Endothelial cell of umbilical vein (primary cell): ENCODE data around the gene TNPO3. TPM values are rescaled to one million over a fixed set of nuclear protein-coding genes. Genes with fewer than 3 reads are reported as not detected.

Source experiments
- BruUV-seq: library from RNA; stranded (reverse); fragments of 400-500 nt; replicated peaks from 2 replicates; lab custom pipeline; 2021; lab: Mats Ljungman, UMichigan
- CTCF ChIA-PET: fragments of 300-600, 350-600 bp; sonication (Branson Sonifier 250); formaldehyde crosslinking; loops from one replicate; lab custom pipeline; 2021; ENCODE audit warnings: antibody characterized with exemption, inconsistent platforms; lab: Charles Lee
- POLR2A ChIA-PET: fragments of 300-600, 350-600 bp; sonication (Branson Sonifier 250); formaldehyde crosslinking; loops from one replicate; lab custom pipeline; 2021; ENCODE audit warnings: antibody characterized with exemption, inconsistent platforms; lab: Charles Lee
- DNase-seq: peaks from one replicate; pipeline ENCODE4 v3.0.0-alpha.2; 2011; ENCODE audit warnings: low read depth, low spot score
- FAIRE-seq: peaks from 2 replicates; lab custom pipeline; 2011; peaks lifted over from hg19 to GRCh38; lab: Jason Lieb, UNC
- H2AFZ ChIP-seq: 2 replicates; pipeline ENCODE4 v1.6.0; 2012; ENCODE audit warnings: low read depth, low read length, control low read depth, inconsistent platforms
- H3K27ac ChIP-seq: 2 replicates; pipeline ENCODE4 v1.5.1; 2011; ENCODE audit warnings: low read depth, mild to moderate bottlenecking, control low read depth, low read length, moderate library complexity; ENCODE audit not compliant: insufficient read depth
- H3K27me3 ChIP-seq, 2 experiments: 2 replicates each; pipeline versions ENCODE4 v1.6.0 to v1.6.1; 2011; ENCODE audit warnings: low read length in 2 of 2, mixed read lengths in 1 of 2; ENCODE audit not compliant: control insufficient read depth in 2 of 2, insufficient read depth in 2 of 2
- H3K36me3 ChIP-seq, 2 experiments: 2 replicates in 1 of 2; 3 replicates in 1 of 2; pipeline ENCODE4 v1.5.1; 2011; ENCODE audit warnings: low read length in 2 of 2, mild to moderate bottlenecking in 1 of 2, moderate library complexity in 1 of 2; ENCODE audit not compliant: control insufficient read depth in 2 of 2, insufficient read depth in 2 of 2; ENCODE audit errors: extremely low read depth in 1 of 2
- H3K4me1 ChIP-seq: 3 replicates; pipeline ENCODE4 v1.5.1; 2011; ENCODE audit warnings: mild to moderate bottlenecking, low read length; ENCODE audit not compliant: control insufficient read depth, insufficient read depth; ENCODE audit errors: extremely low read depth
- H3K4me2 ChIP-seq: 2 replicates; pipeline ENCODE4 v1.6.1; 2011; ENCODE audit warnings: low read length, control low read depth, mixed read lengths; ENCODE audit not compliant: insufficient read depth
- H3K4me3 ChIP-seq, 3 experiments: fragments of 200-600 bp in 1 of 3; sonication (generic), shearing (Covaris generic) in 1 of 3; replicated peaks in 1 of 3; 2 replicates each; pipeline ENCODE4 v1.5.1; 2011 to 2016; ENCODE audit warnings: control low read depth in 3 of 3, low read length in 3 of 3, mild to moderate bottlenecking in 2 of 3, inconsistent platforms in 1 of 3, low read depth in 1 of 3, moderate library complexity in 1 of 3; ENCODE audit not compliant: insufficient read depth in 1 of 3
- H3K79me2 ChIP-seq: 2 replicates; pipeline ENCODE4 v1.6.0; 2012; ENCODE audit warnings: low read length, inconsistent platforms; ENCODE audit not compliant: control insufficient read depth, insufficient read depth
- H3K9ac ChIP-seq: replicated peaks from 2 replicates; pipeline ENCODE3; 2011; ENCODE audit warnings: low read length, control low read depth; ENCODE audit not compliant: insufficient read depth; ENCODE audit errors: extremely low read depth
- H3K9me1 ChIP-seq: replicated peaks from 3 replicates; pipeline ENCODE4 v1.6.0; 2011; ENCODE audit warnings: mild to moderate bottlenecking, low read length; ENCODE audit not compliant: control insufficient read depth, insufficient read depth; ENCODE audit errors: extremely low read depth
- H3K9me3 ChIP-seq: replicated peaks from 2 replicates; pipeline ENCODE4 v1.5.1; 2012; ENCODE audit warnings: low read length, inconsistent platforms; ENCODE audit not compliant: control insufficient read depth, insufficient read depth
- H4K20me1 ChIP-seq: replicated peaks from 2 replicates; pipeline ENCODE3; 2011; ENCODE audit warnings: mild to moderate bottlenecking, low read length; ENCODE audit not compliant: control insufficient read depth, insufficient read depth; ENCODE audit errors: extremely low read depth
- CTCF ChIP-seq, 2 donors: IDR thresholded peaks; 1 replicate in 1 of 2; 2 replicates in 1 of 2; pipeline ENCODE4 v1.5.1; 2011; ENCODE audit warnings: low read length in 2 of 2, mild to moderate bottlenecking in 2 of 2, moderate library complexity in 2 of 2, control low read depth in 1 of 2, inconsistent platforms in 1 of 2, low read depth in 1 of 2; ENCODE audit not compliant: insufficient read depth in 1 of 2; ENCODE audit errors: extremely low read depth in 1 of 2
- EZH2 ChIP-seq: IDR thresholded peaks from 2 replicates; pipeline ENCODE4 v1.6.1; 2012; ENCODE audit warnings: borderline replicate concordance, low read depth, mild to moderate bottlenecking, moderate library complexity, low read length, inconsistent platforms; ENCODE audit not compliant: severe bottlenecking
- FOS ChIP-seq: IDR thresholded peaks from 2 replicates; pipeline ENCODE4 v1.6.1; 2011; ENCODE audit warnings: mild to moderate bottlenecking, low read length, moderate library complexity, borderline replicate concordance; ENCODE audit not compliant: insufficient read depth
- GATA2 ChIP-seq: IDR thresholded peaks from 2 replicates; pipeline ENCODE4 v1.7.0; 2011; ENCODE audit warnings: low read depth, mild to moderate bottlenecking, moderate library complexity, mixed read lengths, low read length; ENCODE audit not compliant: insufficient read length, insufficient read depth
- JUN ChIP-seq: IDR thresholded peaks from 2 replicates; pipeline ENCODE4 v1.6.1; 2011; ENCODE audit warnings: borderline replicate concordance, low read depth; ENCODE audit not compliant: insufficient read length, insufficient read depth
- MAX ChIP-seq: IDR thresholded peaks from 2 replicates; pipeline ENCODE4 v1.6.1; 2011; ENCODE audit not compliant: insufficient read depth, insufficient read length
- MYC ChIP-seq: IDR thresholded peaks from one replicate; pipeline ENCODE4 v1.6.1; 2011; ENCODE audit warnings: mild to moderate bottlenecking, low read depth, low read length
- POLR2A ChIP-seq: IDR thresholded peaks from 2 replicates; pipeline ENCODE4 v1.6.1; 2012; ENCODE audit warnings: low read depth, mild to moderate bottlenecking, control low read depth, low read length
- POLR2AphosphoS5 ChIP-seq: IDR thresholded peaks from 2 replicates; pipeline ENCODE4 v1.6.1; 2012; ENCODE audit warnings: low read depth, mild to moderate bottlenecking, control low read depth, low read length, moderate library complexity; ENCODE audit not compliant: insufficient read depth
- dilution Hi-C: fragments of 300-500 bp; cut with MboI; formaldehyde crosslinking; loops from one replicate; pipeline ENCODE4 v1.15.0; 2019; ENCODE audit warnings: low sequenced_read_pairs; ENCODE audit not compliant: extremely low pct_ligation_motif_present
- intact Hi-C: fragments of 100-400 bp; cut with micrococcal nuclease; formaldehyde crosslinking; loops from one replicate; pipeline ENCODE4 v1.10.0; 2022
- polyA plus RNA-seq, 4 experiments: library from polyadenylated mRNA; depleted of rRNA in 3 of 4; stranded (reverse) in 3 of 4; unstranded in 1 of 4; fragments of >200 nt; gene quantifications; 2 replicates each; pipeline versions ENCODE4 v1.2.1 to v1.2.3, GENCODE V29; 2011 to 2012; ENCODE audit warnings: missing spikeins in 1 of 4
- total RNA-seq: library from RNA; stranded (reverse); gene quantifications from 2 replicates; pipeline ENCODE4 v1.2.3, GENCODE V29; 2021

Gene TNPO3
- total and polyA plus RNA-seq, 2 donors (not counting 3 experiments of a cell fraction or from before 2014, with no cell fraction given), result 29.0 to 46.9 TPM

GRCh38 chr7:129030440-129030839 is 24.5 kb downstream of the TNPO3 start:
- Histone ChIP-seq H3K79me2 (peaks cover 83% of the 10 kb centered on the region), H3K27me3 (no peaks in the 10 kb centered on the region), H3K9ac (no peak overlapping the region), H3K4me1 (no peaks in the 10 kb centered on the region), H3K4me3 (no peak overlapping the region), H2AFZ (no peak overlapping the region), H4K20me1 (peaks cover 3% of the 10 kb centered on the region), H3K36me3 (peaks cover 0 to 3% of the 10 kb centered on the region in 2 experiments), H3K9me3 (no peaks in the 10 kb centered on the region), H3K4me2 (no peak overlapping the region), H3K9me1 (no peaks in the 10 kb centered on the region), H3K27ac (no peak overlapping the region)
- ChIA-PET CTCF (no interaction called here), POLR2A (no interaction called here)
- intact Hi-C loops, result no loop called here
- FAIRE-seq, result no peak
- dilution Hi-C loops, result no loop called here
- no TSS peak for BruUV-seq
- TF ChIP-seq POLR2AphosphoS5, result no peak
- no peak for TF ChIP-seq POLR2A
- no peak for TF ChIP-seq MAX
- TF ChIP-seq CTCF (IDR thresholded peaks at IDR 0.05; ENCODE audit: extremely low read depth in 1 of 2, insufficient read depth in 1 of 2, low read depth in 1 of 2, low read length in 2 of 2), result no peak
- no peak for TF ChIP-seq FOS
- TF ChIP-seq JUN, result no peak
- no peak for TF ChIP-seq EZH2
- no peak for TF ChIP-seq GATA2
- TF ChIP-seq MYC, result no peak
- DNase-seq, result no peak
